HG03439 (cell line): ENCODE data around the gene OR2F2.

ENCODE experiments used
- ATAC-seq: cut with Tn5 transposase; IDR thresholded peaks from one replicate; pipeline ENCODE4 v1.9.1; 2021; ENCODE audit warnings: mild to moderate bottlenecking, moderate library complexity; ENCODE audit not compliant: unreplicated experiment

Gene OR2F2, protein sequence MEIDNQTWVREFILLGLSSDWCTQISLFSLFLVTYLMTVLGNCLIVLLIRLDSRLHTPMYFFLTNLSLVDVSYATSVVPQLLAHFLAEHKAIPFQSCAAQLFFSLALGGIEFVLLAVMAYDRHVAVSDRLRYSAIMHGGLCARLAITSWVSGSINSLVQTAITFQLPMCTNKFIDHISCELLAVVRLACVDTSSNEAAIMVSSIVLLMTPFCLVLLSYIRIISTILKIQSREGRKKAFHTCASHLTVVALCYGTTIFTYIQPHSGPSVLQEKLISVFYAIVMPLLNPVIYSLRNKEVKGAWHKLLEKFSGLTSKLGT

DNA sequence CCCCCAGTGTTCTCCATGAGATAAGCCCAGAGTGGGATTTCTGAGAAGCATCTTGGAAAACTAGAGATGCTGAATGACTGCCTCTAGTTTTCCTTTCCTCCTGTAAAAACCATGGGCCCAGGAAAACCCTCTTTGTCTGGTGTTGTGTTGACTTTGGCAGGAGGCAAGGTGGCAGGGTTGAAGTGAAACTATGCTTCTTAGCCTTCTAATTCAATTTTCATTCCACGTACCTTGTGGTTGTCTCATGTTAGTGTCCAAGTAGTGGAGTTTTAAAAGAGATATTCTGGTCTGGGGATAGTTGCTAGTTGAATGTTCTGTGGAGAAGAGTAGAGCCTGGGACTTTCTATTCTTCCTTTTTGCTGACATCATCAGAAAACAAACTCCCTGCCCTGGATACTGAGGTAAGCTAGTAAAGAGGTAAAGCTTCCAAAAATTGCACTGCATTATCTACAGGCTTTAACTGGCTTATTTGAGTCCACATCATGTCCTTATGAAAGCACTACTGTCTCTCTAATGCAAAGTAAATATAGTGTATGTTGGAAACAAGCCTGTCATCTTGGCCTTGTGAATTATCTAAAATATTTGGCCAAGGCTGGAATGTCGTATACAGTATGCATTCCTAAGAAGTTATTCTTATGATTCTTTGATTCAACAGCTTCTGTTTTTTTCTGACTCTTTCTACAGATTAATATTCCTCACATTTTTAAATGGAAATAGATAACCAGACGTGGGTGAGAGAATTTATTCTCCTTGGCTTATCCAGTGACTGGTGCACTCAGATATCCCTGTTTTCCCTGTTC is at the start of gene OR2F2:
Gene OR2F2, plus strand, starts transcription at position 708 of the 800 bp plus-strand sequence. Its CDS starts 0 bp downstream, at position 708.
- no peak for ATAC-seq

DNA sequence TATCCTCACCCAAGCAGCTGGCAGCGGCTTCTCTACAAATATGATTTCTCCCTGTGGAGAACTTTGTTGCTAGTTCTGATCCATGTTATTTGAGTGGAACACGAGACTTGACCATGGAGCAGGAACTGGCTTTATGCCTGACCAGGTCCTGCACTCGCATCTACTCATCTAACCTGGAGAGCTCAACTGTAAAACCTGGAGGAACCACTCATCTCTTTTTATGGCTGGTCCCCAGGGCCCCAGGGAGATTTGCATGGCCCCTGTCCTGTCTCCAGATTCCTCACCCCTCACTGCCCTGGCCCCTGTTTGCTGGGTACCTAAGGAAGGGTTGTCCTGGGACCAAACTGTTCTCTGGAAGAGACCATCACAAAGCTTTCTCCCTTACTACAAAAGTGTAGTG is 49.1 kb upstream of the OR2F2 start:
- no peak for ATAC-seq

DNA sequence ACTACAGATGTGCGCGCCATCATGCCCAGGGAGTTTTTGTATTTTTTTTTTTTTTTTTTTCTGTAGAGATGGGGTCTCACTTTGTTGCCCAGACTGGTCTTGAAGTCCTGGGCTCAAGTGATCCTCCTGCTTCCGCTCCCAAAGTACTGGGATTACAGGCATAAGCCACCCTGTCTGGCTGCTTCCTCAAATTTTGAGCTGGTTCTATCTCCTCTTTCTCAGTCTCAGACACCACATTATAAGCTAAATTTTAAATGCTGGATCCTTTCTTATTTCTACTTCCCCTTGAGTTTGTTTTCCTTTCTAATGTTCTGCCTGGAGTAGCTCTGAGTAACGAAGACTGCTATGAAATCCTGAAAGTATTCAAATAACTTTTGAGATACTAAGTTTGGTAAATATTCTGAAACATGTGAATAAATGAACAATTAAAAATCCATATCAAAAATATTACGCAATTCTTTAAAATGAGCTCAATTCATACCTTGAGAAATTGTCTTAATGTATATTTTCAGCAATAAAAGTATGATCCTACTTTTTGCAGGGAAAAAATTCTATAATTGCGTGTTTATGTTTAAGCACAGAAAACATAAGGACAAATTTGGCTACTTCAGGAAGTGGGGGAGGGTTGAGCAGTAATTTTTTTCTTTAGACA is 48.1 kb upstream of the OR2F2 start:
- no peak for ATAC-seq

DNA sequence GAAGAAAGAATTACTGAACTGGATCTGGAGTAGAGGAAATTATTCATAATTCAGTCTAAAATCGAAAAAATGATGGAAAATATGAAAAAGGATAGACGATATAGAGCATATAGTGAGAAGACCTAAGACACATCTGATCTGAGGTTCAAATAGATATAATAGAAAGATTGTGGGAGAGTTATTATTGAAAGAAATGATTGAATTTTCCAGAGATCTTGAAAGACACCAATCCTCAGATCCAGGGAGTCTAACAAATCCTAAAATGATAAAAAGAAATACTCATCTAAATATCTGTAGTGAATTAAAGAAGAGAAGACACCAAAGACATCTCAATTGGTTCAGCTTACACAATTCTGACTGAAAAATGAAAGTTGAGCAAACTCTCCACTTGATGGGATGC is 46.0 kb upstream of the OR2F2 start:
- no peak for ATAC-seq

DNA sequence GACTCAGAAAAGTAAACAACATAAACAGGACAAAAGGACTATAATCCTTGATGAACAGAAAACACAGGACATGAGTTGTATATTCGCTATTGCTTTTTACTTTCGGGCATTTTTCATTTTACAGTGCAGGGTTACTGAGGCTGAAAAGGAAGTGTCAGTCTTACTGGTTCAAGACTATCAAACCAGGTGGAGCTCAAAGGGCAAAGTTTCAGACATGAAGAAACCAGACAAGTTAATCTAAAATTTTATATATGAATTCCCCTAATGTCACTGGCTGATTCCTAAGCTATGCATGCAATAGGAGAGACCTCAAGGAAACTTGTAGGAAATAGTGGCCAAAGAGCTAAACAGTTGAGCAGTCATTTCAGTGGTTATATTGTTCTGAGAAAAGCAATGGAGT is 44.5 kb upstream of the OR2F2 start:
- no peak for ATAC-seq

DNA sequence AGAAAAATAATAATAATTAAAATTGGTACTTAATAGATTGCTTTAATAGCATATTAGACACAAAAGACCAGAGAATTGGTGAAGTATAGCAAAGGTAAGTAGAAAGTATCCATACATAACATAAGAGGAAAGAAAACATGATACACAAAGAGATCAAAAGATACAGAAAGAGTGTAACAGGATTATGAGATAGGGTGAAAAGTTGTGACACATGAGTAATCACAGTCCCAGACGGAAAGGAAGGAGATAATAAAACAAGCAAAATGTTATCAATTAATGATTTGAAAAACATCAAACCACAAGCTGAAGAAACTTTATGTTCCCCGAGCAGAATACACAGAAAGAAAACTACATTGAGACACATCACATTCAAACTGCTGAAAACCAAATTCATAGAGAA is 43.6 kb upstream of the OR2F2 start:
- ATAC-seq, result no peak

DNA sequence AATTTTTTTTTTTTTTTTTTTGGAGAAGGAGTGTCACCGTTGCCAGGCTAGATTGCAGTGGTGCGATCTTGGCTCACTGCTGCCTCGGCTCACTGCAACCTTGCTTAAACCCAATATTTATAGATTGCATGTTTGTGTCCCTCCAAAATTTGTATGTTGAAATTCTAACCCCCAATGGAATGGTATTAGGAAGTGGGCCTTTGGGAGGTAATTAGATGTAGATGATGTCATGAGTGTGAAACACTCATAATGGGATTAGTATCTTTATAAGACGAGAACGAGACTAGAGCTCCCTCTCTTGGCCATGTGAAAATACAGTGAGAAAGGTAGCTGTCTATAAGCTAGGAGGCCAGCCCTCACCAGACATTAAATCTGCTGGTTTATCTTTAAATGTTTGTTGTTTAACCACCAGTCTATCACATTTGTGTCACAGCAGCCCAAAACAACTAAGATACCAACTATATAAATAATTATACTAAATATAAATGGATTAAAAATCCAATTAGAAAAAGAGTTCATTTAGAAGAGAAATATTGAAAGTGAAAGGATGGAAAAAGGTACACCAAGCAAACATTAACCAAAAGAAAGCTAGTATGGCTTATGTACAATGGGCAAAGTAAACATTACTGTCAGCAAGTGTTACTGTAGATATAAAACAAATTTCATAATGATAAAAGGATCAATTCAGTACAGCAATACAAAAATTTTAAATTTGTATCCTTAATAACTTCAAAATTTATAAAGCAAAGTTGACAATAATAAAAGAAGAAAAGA is 42.3 kb upstream of the OR2F2 start:
- peak; percentile 99 for ATAC-seq

DNA sequence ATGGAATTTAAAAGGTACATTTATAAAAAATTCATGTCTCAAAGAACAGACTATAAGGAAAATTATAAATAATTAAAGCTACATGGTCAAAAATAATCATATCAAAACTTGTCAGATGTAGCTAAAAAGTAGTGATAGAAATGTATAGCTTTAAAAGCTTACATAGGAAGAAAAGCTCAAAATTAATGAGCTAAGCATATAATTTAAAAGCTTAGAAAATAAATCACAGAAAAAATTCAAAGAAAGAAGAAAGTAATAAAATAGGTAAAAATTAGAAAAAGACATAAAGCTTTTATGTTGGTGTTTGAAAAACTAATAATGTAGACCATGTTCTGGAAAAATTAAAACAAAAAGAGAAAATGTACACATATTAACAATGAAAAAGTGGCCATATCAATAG is 38.4 kb upstream of the OR2F2 start:
- ATAC-seq, result no peak

DNA sequence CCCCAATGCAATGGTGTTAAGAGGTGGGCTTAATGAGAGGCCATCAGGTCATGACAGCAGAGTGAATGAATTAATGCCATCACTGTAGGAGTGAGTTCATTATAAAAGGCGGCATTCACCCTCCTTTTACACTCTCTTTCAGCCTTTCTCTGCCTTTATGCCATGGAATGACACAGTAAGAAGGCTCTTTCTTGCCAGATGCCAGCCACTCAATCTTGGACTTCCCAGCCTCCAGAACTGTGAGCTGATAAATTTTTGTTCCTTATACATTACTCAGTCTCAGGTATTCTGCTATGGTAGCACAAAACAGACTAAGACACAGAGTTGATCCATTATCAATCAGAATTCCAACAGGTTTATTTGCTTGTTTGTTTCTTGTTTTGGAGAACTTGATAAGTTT is 36.2 kb upstream of the OR2F2 start:
- no peak for ATAC-seq

DNA sequence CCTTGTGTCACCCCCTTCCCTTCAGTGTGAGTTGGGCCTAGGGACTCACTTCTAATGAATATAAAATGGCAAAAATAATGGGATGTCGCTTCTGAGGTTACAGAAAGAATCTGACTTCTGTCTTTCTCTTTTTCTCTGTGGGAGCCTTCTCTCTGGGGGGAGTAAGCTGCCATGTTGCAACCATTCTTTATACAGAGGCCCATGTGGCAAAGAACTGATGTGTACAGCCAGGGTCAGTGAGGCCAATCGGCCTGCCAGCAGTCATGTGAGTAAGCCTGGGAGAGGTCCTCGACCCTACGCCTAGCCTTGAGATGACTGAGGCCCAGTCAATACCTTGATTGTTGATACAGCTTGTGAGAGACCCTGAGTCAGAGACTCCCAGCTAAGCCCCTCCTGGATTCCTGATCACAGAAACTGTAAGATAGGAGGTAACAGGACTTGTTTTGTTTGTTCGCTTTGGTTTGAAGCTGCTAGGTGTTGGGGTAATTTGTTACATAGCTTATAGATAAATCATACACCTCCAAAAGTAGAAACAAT is 34.7 kb upstream of the OR2F2 start:
- ATAC-seq, result no peak

DNA sequence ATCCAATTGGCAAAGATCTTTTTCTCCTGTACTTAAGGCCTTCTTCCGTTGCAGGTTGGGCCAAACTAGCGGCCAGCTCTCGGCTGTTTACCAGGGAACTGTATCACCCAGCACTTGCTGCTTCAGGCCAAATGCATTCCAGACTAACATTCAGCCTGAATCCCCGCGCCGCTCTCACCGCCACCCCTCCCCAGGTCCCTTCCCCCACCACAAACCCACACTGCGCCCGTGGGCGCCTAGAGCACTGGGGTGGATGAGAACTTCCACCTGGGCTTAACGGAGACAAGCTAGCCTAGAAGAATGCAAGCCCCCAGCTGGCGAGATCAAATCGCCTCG is 33.7 kb upstream of the OR2F2 start:
- ATAC-seq, result no peak

DNA sequence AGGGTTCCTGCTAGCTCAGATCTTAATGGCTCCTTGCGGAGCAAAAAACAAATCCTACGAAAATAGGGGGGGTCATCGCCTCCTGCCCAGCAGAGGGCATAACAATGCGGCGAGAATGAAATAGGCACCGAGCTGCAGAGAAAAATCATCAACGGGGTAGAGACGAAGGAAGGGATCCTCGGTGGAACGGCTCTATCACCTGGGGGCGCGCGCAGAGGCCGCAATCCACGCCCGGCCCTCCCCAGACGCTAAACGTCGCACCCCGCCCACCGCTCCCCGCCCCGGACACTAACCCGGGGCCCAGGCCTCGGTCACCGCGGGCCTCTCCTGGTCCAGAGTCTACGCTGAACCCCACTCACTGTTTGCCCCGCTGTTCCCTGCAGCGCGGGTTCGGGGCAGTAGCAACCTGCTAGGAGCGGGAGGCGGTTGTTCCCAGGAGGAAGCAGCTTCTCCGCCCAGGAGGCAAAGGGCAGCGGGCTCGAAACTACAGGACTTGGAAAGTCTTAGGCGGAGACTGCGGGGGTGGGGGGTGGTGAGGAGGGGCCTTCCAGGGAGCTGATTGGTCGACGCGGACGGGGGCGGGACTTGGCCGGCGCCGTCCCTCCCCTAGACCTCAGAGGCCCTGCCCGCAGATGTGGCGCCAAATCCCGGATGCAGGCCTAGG is 33.2 kb upstream of the OR2F2 start, which contains the start of gene TCAF1:
Gene TCAF1, minus strand, starts transcription at position 509 of the 664 bp plus-strand sequence. CDS start 25,568 bp downstream, outside the sequence.
- ATAC-seq, result peak; percentile 94

DNA sequence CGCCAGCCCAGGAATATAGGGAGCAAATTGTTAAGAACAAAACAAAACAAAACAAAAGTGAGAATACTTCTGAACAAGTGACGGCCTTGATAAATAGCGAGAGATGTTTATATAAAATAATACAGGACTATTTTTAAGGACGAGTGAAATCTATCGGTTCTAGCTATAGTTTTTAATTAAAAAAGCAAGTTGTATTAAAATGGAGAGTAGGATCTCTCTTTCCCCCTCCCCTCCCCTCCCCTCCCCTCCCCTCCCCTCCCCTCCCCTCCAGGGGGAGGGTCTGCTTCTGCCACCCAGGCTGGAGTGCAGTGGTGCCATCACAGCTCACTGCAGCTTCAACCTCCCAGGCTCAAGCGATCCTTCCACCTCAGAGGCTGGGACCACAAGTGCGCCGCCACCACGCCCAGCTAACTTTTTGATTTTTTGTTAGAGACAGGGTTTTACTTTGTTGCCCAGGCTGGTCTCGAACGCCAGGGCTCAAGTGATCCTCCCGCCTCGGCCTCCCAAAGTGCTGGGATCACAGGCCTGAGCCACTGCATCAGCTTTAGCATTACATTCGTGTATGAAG is 32.6 kb upstream of the OR2F2 start:
- ATAC-seq, result no peak

DNA sequence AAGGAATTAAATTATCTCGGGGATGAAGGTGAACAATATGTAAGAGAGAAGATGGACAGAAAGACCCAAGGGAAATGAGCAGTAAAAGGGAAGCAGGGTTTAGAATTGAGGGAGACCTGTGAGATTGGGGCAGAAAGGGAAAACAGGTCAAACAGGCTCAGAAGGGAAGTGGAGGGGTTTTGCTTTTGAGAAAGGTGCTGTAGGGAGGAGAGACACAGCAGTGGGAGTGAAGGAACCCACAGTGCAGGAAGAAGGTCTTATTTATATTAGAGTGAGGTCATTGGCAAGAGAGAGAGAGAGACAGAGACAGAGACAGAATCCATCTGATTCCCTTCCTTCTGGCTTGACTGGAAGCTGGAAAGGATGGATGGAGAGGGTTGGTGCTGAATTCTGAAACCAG is 29.5 kb upstream of the OR2F2 start:
- no peak for ATAC-seq

DNA sequence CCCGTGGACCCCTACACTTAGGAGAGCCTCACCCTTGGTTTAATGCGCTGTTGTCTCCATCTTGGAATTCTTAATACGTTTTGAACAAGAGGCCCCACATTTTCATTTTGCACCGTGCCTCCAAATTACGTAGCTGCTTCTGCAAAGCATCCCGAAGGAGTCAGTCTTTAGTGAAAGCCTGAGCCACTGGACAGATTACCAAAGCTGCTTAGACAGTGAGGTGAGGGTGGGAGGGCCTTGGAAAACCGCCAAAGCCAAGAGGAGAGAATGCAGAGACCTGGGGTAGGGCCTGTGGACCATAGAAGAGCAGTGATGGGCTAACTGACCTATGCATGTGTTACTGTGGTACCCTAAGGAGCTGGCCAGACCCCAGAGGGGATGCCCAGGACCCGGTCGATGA is 28.9 kb upstream of the OR2F2 start:
- no peak for ATAC-seq

DNA sequence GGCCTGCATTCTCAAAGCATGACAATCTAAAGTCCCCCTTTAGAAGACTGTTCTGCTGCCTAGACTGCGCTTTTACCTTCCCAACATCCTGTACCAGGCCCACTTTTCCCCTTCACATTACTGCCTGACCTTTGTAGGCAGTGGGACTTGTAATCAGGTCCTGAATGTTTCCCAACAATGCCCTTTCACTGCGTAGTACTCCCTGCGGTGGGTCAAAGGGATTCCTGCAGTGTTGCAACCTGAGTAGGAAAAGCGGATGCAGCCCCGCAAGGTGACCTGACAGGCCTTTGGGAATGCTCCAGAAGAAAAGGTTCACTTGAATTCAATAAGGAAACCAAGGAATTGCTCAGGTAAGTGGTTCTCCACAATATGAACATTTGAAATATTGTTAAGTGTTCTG is 28.1 kb upstream of the OR2F2 start:
- no peak for ATAC-seq

DNA sequence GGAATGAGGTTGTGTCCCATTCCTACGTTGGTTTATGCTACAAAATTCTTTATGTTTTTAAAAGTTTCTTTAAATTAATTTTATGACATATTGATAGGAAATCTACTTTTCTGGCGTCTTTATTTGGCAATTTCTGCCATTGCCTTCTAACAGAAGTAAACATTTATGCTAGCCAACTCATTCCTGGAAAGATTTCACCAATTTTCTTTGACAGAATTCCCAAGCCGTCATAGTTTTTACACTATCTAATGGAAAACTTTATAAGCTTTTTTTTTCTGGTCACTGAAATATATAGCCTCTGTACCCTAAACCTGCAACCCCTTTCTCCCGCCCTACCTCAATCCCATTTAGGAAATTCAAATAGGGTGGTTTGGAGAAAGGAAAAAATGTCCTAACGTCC is 26.9 kb upstream of the OR2F2 start:
- no peak for ATAC-seq

DNA sequence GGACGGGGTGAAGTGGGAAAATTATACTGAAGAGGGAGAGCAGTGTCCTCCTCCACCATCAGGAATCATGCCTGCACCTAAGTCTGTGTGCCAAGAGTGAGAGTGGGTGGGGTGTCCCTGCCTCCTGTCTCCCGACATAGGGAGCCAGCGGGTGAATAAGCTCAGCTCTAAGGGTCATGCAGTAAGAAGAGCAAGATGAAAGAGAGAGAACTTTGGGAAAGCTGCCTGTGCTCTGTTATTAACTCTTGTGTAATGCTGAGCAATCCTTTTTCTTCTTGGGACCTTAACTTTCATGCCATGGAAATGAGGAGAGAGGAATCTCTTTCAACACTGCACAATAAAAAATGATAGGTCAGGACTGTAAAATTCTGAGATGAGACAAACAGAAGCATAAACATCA is 25.2 kb upstream of the OR2F2 start:
- no peak for ATAC-seq

DNA sequence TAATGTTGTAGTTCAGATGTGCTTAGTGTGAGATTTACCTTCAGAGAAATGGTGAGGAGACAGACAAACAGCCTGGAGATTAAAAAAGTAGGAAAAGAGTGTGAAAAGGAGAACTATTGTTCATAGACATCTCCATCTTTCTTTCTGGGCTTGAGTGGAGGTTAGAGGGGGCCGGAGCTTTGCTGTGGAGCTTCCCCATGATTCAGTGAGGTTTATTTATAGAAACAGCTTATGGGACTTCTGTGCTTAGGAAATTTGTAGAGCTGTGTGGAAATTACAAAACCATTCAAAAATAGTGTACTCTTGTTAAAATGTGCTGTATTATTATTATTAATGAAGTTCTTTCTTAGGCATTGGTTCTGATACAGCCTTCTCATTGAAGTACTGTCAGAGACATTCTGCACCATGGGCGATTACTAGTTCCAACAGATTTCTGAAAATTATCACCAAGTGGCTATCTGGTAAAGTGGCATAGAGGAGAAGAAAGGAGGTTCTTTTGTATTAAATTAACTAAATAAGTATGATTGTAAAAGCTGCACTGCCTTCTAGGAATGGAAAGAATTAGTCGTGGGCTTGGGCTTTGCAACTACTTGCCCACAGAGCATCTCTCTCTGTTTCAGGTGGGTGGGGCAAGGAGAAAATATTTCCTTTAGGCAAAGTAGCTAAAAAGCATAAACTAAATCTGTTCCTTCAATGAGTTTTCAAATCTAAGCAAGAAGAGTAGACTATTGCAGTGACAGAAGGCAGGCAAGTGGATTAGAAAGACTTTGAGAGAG is 24.4 kb upstream of the OR2F2 start:
- ATAC-seq, result no peak
